ENCODE measurements around the gene PPIAL4G. TPM values are rescaled to one million over a fixed set of nuclear protein-coding genes. Genes with fewer than 3 reads are reported as not detected.
"Not testable (repeated sequence)": the region's sequence is repeated elsewhere in the genome, so short reads cannot be mapped to it uniquely, and the experiment has no call there.

Gene PPIAL4G
- polyA plus RNA-seq, 3 donors, result 0.03 TPM; not detected in 2

GRCh38 chr1:148435406-148435805 is 47.7 kb downstream of the PPIAL4G start:
- peaks cover 0 to 4% (median 0%) of the 10 kb centered on the region in 3 donors for H3K27me3 Mint-ChIP-seq (ENCODE audit: low read depth in 3 of 3)
- intact Hi-C loops (cut with micrococcal nuclease), result no loop called here
- peaks cover 13% of the 10 kb centered on the region for H3K4me1 Mint-ChIP-seq
- TF ChIP-seq CTCF (IDR thresholded peaks at IDR 0.05), result no peak
- Histone ChIP-seq H3K4me2 (replicated peaks; ENCODE audit: extremely low read depth, low read length, poor library complexity, severe bottlenecking) (no peak overlapping the region), H3K4me1 (ENCODE audit: control insufficient read depth in 1 of 2, insufficient read depth in 2 of 2, low read length in 2 of 2) (peaks cover 6 to 8% of the 10 kb centered on the region in 2 donors), H3K4me3 (replicated peaks in 1 of 3; ENCODE audit: low read depth in 2 of 3, low read length in 3 of 3) (no peak overlapping the region), H3K9ac (ENCODE audit: insufficient read depth, low read length, poor library complexity, severe bottlenecking) (no peak overlapping the region), H3K27ac (ENCODE audit: low read depth in 1 of 2, low read length in 2 of 2) (no peak overlapping the region), H3K79me2 (ENCODE audit: insufficient read depth, low read length) (peaks cover 25% of the 10 kb centered on the region), H3K27me3 (ENCODE audit: control insufficient read depth in 2 of 2, insufficient read depth in 2 of 2, low read length in 2 of 2) (no peaks in the 10 kb centered on the region), H2AFZ (ENCODE audit: insufficient read depth, low read depth, low read length, poor library complexity, severe bottlenecking) (no peak overlapping the region), H3K36me3 (replicated peaks in 1 of 2; ENCODE audit: control insufficient read depth in 1 of 2, insufficient read depth in 2 of 2, low read length in 2 of 2) (peaks cover 4 to 40% of the 10 kb centered on the region in 2 donors), H3K9me3 (replicated peaks in 1 of 2; ENCODE audit: control insufficient read depth in 1 of 2, insufficient read depth in 1 of 2, low read length in 2 of 2) (no peaks in the 10 kb centered on the region), H4K20me1 (ENCODE audit: insufficient read depth, low read length) (peaks cover 14% of the 10 kb centered on the region)
- WGBS (ENCODE audit: insufficient coverage), result 100% methylated on average over 2 of the region's 4 CpGs
- H3K9me3 Mint-ChIP-seq, result peaks cover 0 to 2% (median 0%) of the 10 kb centered on the region in 7 donors
- H3K36me3 Mint-ChIP-seq, result peaks cover 38 to 49% of the 10 kb centered on the region in 2 donors
- H3K4me3 Mint-ChIP-seq, result no peak overlapping the region
- H3K27ac Mint-ChIP-seq, result no peak overlapping the region
- DNase-seq, result no peak

- intact Hi-C loops (cut with micrococcal nuclease), result no loop called here
These were observed 48.3 kb downstream of the PPIAL4G start for GRCh38 chr1:148434832-148435231.

GRCh38 chr1:148432916-148433317 is 50.2 kb downstream of the PPIAL4G start:
- H3K27me3 ChIP-seq (ENCODE audit: control insufficient read depth in 2 of 2, insufficient read depth in 2 of 2, low read length in 2 of 2); intact Hi-C loops (cut with micrococcal nuclease); H3K4me3 Mint-ChIP-seq; H3K9me3 ChIP-seq (replicated peaks in 1 of 2; ENCODE audit: control insufficient read depth in 1 of 2, insufficient read depth in 1 of 2, low read length in 2 of 2); H3K9me3 Mint-ChIP-seq; H3K27ac ChIP-seq (ENCODE audit: low read depth in 1 of 2, low read length in 2 of 2); H3K4me2 ChIP-seq (replicated peaks; ENCODE audit: extremely low read depth, low read length, poor library complexity, severe bottlenecking); H3K27me3 Mint-ChIP-seq (ENCODE audit: low read depth in 3 of 3); DNase-seq; H4K20me1 ChIP-seq (ENCODE audit: insufficient read depth, low read length); H2AFZ ChIP-seq (ENCODE audit: insufficient read depth, low read depth, low read length, poor library complexity, severe bottlenecking); H3K4me1 ChIP-seq (ENCODE audit: control insufficient read depth in 1 of 2, insufficient read depth in 2 of 2, low read length in 2 of 2); H3K9ac ChIP-seq (ENCODE audit: insufficient read depth, low read length, poor library complexity, severe bottlenecking); H3K4me3 ChIP-seq (replicated peaks in 1 of 3; ENCODE audit: low read depth in 2 of 3, low read length in 3 of 3): not testable (repeated sequence)
- WGBS (ENCODE audit: insufficient coverage), result 100% methylated on average over 1 of the region's 1 CpG
- Mint-ChIP-seq H3K4me1 (peaks cover 13% of the 10 kb centered on the region), H3K36me3 (peaks cover 57 to 66% of the 10 kb centered on the region in 2 donors), H3K27ac (peak overlapping the region in 1 of 7 donors; percentile 50)
- Histone ChIP-seq H3K36me3 (replicated peaks in 1 of 2; ENCODE audit: control insufficient read depth in 1 of 2, insufficient read depth in 2 of 2, low read length in 2 of 2) (peaks cover 6 to 62% of the 10 kb centered on the region in 2 donors), H3K79me2 (ENCODE audit: insufficient read depth, low read length) (peaks cover 13% of the 10 kb centered on the region)

More at GRCh38 chr1:148434832-148435231, 48.3 kb downstream of the PPIAL4G start:
- peaks cover 6 to 8% of the 10 kb centered on the region in 2 donors for H3K4me1 ChIP-seq (ENCODE audit: control insufficient read depth in 1 of 2, insufficient read depth in 2 of 2, low read length in 2 of 2)
- peaks cover 14% of the 10 kb centered on the region for H4K20me1 ChIP-seq (ENCODE audit: insufficient read depth, low read length)
- no peak overlapping the region for H3K4me3 ChIP-seq (replicated peaks in 1 of 3; ENCODE audit: low read depth in 2 of 3, low read length in 3 of 3)
- H2AFZ ChIP-seq (ENCODE audit: insufficient read depth, low read depth, low read length, poor library complexity, severe bottlenecking), result no peak overlapping the region
- 98% methylated on average over 28 of the region's 28 CpGs for WGBS (ENCODE audit: insufficient coverage)
- peaks cover 13% of the 10 kb centered on the region for H3K4me1 Mint-ChIP-seq
- H3K9me3 Mint-ChIP-seq, result peaks cover 0 to 2% (median 0%) of the 10 kb centered on the region in 7 donors
- no peak for DNase-seq
- no peaks in the 10 kb centered on the region for H3K27me3 ChIP-seq (ENCODE audit: control insufficient read depth in 2 of 2, insufficient read depth in 2 of 2, low read length in 2 of 2)
- H3K27me3 Mint-ChIP-seq (ENCODE audit: low read depth in 3 of 3), result peaks cover 0 to 4% (median 0%) of the 10 kb centered on the region in 3 donors
- H3K36me3 ChIP-seq (replicated peaks in 1 of 2; ENCODE audit: control insufficient read depth in 1 of 2, insufficient read depth in 2 of 2, low read length in 2 of 2), result peaks cover 4 to 43% of the 10 kb centered on the region in 2 donors
- H3K27ac ChIP-seq (ENCODE audit: low read depth in 1 of 2, low read length in 2 of 2), result no peak overlapping the region
- no peak overlapping the region for H3K4me3 Mint-ChIP-seq
- TF ChIP-seq CTCF (IDR thresholded peaks at IDR 0.05), result no peak
- no peaks in the 10 kb centered on the region for H3K9me3 ChIP-seq (replicated peaks in 1 of 2; ENCODE audit: control insufficient read depth in 1 of 2, insufficient read depth in 1 of 2, low read length in 2 of 2)
- peaks cover 41 to 51% of the 10 kb centered on the region in 2 donors for H3K36me3 Mint-ChIP-seq
- no peak overlapping the region for H3K4me2 ChIP-seq (replicated peaks; ENCODE audit: extremely low read depth, low read length, poor library complexity, severe bottlenecking)
- peaks cover 23% of the 10 kb centered on the region for H3K79me2 ChIP-seq (ENCODE audit: insufficient read depth, low read length)
- no peak overlapping the region for H3K9ac ChIP-seq (ENCODE audit: insufficient read depth, low read length, poor library complexity, severe bottlenecking)
- H3K27ac Mint-ChIP-seq, result peak overlapping the region in 1 of 7 donors; percentile 26

Data from CD14-positive monocyte (primary cell).